IMR-90 (cell line): ENCODE measurements around the gene KLF1. TPM values are rescaled to one million over a fixed set of nuclear protein-coding genes. Genes with fewer than 3 reads are reported as not detected.

Experiments used
- ATAC-seq: fragments of 200-7000 bp; cut with Tn5 transposase; 2 replicates; pipeline ENCODE4 v1.9.1; 2020; ENCODE audit warnings: low read depth, mild to moderate bottlenecking, moderate library complexity
- BruUV-seq: library from RNA; stranded (reverse); fragments of 400-500 nt; replicated peaks from 2 replicates; lab custom pipeline; 2021; lab: Mats Ljungman, UMichigan
- CTCF ChIA-PET: fragments of 300-600 bp; formaldehyde crosslinking; extraction: SDS; loops from one replicate; lab custom pipeline; 2021; ENCODE audit warnings: antibody characterized with exemption; lab: Yijun Ruan, JAX
- POLR2A ChIA-PET: fragments of 300-600 bp; sonication (Branson Sonifier 250); formaldehyde crosslinking; loops from one replicate; lab custom pipeline; 2022; ENCODE audit warnings: antibody characterized with exemption; ENCODE audit not compliant: unreplicated experiment; lab: Charles Lee
- DNase-seq: peaks from one replicate; pipeline ENCODE4 v3.0.0; 2013
- H2AFZ ChIP-seq: replicated peaks from 2 replicates; pipeline ENCODE3; 2013; ENCODE audit warnings: low read length, mild to moderate bottlenecking; ENCODE audit not compliant: poor library complexity
- H2AK5ac ChIP-seq: 2 replicates; pipeline ENCODE4 v1.6.1; 2013; ENCODE audit warnings: low read depth, low read length, inconsistent platforms
- H2AK9ac ChIP-seq: replicated peaks from 2 replicates; pipeline ENCODE3; 2013; ENCODE audit warnings: mild to moderate bottlenecking, low read depth, low read length, moderate library complexity; ENCODE audit not compliant: poor library complexity
- H2BK120ac ChIP-seq: 2 replicates; pipeline ENCODE4 v1.6.1; 2013; ENCODE audit warnings: low read depth, low read length, inconsistent platforms
- H2BK15ac ChIP-seq: 3 replicates; pipeline ENCODE4 v1.6.1; 2013; ENCODE audit warnings: low read depth, low read length, inconsistent platforms
- H2BK20ac ChIP-seq: 2 replicates; pipeline ENCODE4 v1.6.1; 2013; ENCODE audit warnings: low read depth, mild to moderate bottlenecking, inconsistent platforms, low read length, moderate library complexity
- H2BK5ac ChIP-seq: 2 replicates; pipeline ENCODE4 v1.6.1; 2013; ENCODE audit warnings: mild to moderate bottlenecking, low read depth, low read length, inconsistent platforms; ENCODE audit not compliant: poor library complexity, severe bottlenecking
- H3K14ac ChIP-seq: replicated peaks from 2 replicates; pipeline ENCODE4 v1.6.1; 2013; ENCODE audit warnings: low read depth, low read length, inconsistent platforms
- H3K18ac ChIP-seq: 2 replicates; pipeline ENCODE4 v1.6.1; 2013; ENCODE audit warnings: low read depth, low read length, control low read depth
- H3K23ac ChIP-seq: 2 replicates; pipeline ENCODE4 v1.6.1; 2013; ENCODE audit warnings: low read depth, low read length, inconsistent platforms
- H3K27ac ChIP-seq: 2 replicates; pipeline ENCODE4 v1.5.1; 2013; ENCODE audit warnings: mild to moderate bottlenecking, control low read depth, low read length; ENCODE audit not compliant: insufficient read depth
- H3K27me3 ChIP-seq: 2 replicates; pipeline ENCODE4 v1.6.1; 2013; ENCODE audit warnings: low read length; ENCODE audit not compliant: control insufficient read depth, insufficient read depth
- H3K36me3 ChIP-seq: 2 replicates; pipeline ENCODE4 v1.6.1; 2013; ENCODE audit warnings: low read length, mixed read lengths; ENCODE audit not compliant: control insufficient read depth, insufficient read depth
- H3K4ac ChIP-seq: 2 replicates; pipeline ENCODE4 v1.6.1; 2013; ENCODE audit warnings: low read depth, low read length, inconsistent platforms
- H3K4me1 ChIP-seq: 2 replicates; pipeline ENCODE4 v1.6.1; 2013; ENCODE audit warnings: low read length, mixed read lengths; ENCODE audit not compliant: control insufficient read depth, insufficient read depth
- H3K4me2 ChIP-seq: 2 replicates; pipeline ENCODE4 v1.6.1; 2013; ENCODE audit warnings: low read depth, mild to moderate bottlenecking, control low read depth, low read length, moderate library complexity
- H3K4me3 ChIP-seq: 2 replicates; pipeline ENCODE4 v1.5.1; 2013; ENCODE audit warnings: low read depth, mild to moderate bottlenecking, control low read depth, low read length, moderate library complexity; ENCODE audit not compliant: insufficient read depth
- H3K56ac ChIP-seq: 2 replicates; pipeline ENCODE4 v1.6.1; 2013; ENCODE audit warnings: low read length, inconsistent platforms; ENCODE audit not compliant: insufficient read depth; ENCODE audit errors: extremely low read depth
- H3K79me1 ChIP-seq, 2 experiments: 2 replicates each; pipeline ENCODE4 v1.6.1; 2013; ENCODE audit warnings: low read length in 2 of 2, inconsistent platforms in 1 of 2, low read depth in 1 of 2
- H3K9ac ChIP-seq: 2 replicates; pipeline ENCODE4 v1.6.1; 2013; ENCODE audit warnings: low read depth, low read length, control low read depth
- H3K9me1 ChIP-seq: 2 replicates; pipeline ENCODE4 v1.6.1; 2013; ENCODE audit warnings: low read length, inconsistent platforms; ENCODE audit not compliant: insufficient read depth
- H3K9me3 ChIP-seq: 2 replicates; pipeline ENCODE4 v1.6.1; 2013; ENCODE audit warnings: low read length; ENCODE audit not compliant: control insufficient read depth, insufficient read depth
- H4K20me1 ChIP-seq: 2 replicates; pipeline ENCODE4 v1.6.1; 2013; ENCODE audit warnings: low read length, inconsistent platforms; ENCODE audit not compliant: insufficient read depth
- H4K5ac ChIP-seq: 2 replicates; pipeline ENCODE4 v1.6.1; 2013; ENCODE audit warnings: mild to moderate bottlenecking, low read depth, low read length, control low read depth
- H4K8ac ChIP-seq, 2 experiments: 2 replicates each; pipeline ENCODE4 v1.6.1; 2013; ENCODE audit warnings: low read depth in 2 of 2, low read length in 2 of 2, control low read depth in 1 of 2, inconsistent platforms in 1 of 2
- H4K91ac ChIP-seq: 2 replicates; pipeline ENCODE4 v1.6.1; 2013; ENCODE audit warnings: low read depth, low read length, inconsistent platforms; ENCODE audit not compliant: insufficient read depth
- BHLHE40 ChIP-seq: fragments of 150-350 bp; IDR thresholded peaks from 2 replicates; pipeline ENCODE4 v1.6.1; 2016; ENCODE audit warnings: mild to moderate bottlenecking, low read depth, low read length
- CHD1 ChIP-seq: IDR thresholded peaks from 2 replicates; pipeline ENCODE4 v1.6.1; 2012; ENCODE audit warnings: low read depth, low read length, improper control_type of control experiment
- MAZ ChIP-seq: IDR thresholded peaks from 2 replicates; pipeline ENCODE4 v1.6.1; 2012; ENCODE audit warnings: low read depth, mild to moderate bottlenecking, low read length, improper control_type of control experiment, moderate library complexity, borderline replicate concordance
- RAD21 ChIP-seq: IDR thresholded peaks from 2 replicates; pipeline ENCODE4 v1.6.1; 2012; ENCODE audit warnings: low read length, improper control_type of control experiment
- SMC3 ChIP-seq: fragments of 150-350 bp; IDR thresholded peaks from 2 replicates; pipeline ENCODE4 v1.6.1; 2016; ENCODE audit warnings: low read depth, mild to moderate bottlenecking, antibody characterized with exemption, low read length, moderate library complexity
- WGBS, 2 experiments: methylation state at CpG; one replicate each; pipeline versions ENCODE4 v1.1.5 to v1.1.7; 2013; ENCODE audit warnings: missing lambda C conversion rate in 2 of 2; ENCODE audit not compliant: insufficient read length in 1 of 2; ENCODE audit errors: extremely low coverage in 2 of 2; 5-methylcytosine and 5-hydroxymethylcytosine counted together
- dilution Hi-C: fragments of 300-500 bp; cut with HindIII; formaldehyde crosslinking; loops from one replicate; pipeline ENCODE4 v1.14.3; 2018; ENCODE audit warnings: low sequenced_read_pairs; ENCODE audit not compliant: unreplicated experiment
- in situ Hi-C: fragments of 300-500 bp; cut with MboI; formaldehyde crosslinking; loops from 3 replicates; pipeline ENCODE4 v1.14.3; 2019; ENCODE audit warnings: low sequenced_read_pairs, inconsistent platforms, mixed read lengths
- intact Hi-C: fragments of 100-400 bp; cut with micrococcal nuclease; formaldehyde crosslinking; loops from 2 replicates; pipeline ENCODE4 v1.10.0; 2022
- polyA plus RNA-seq, 3 experiments: library from polyadenylated mRNA; depleted of rRNA; stranded (reverse); fragments of >200 nt; gene quantifications; 2 replicates each; pipeline ENCODE4 v1.2.3, GENCODE V29; 2012; ENCODE audit warnings: low replicate concordance in 1 of 3
- total RNA-seq: library from RNA; depleted of rRNA; stranded (reverse); fragments of >200 nt; gene quantifications from 2 replicates; pipeline ENCODE4 v1.2.3, GENCODE V29; 2012
- TF ChIP-seq, protein P1 (sequence below): fragments of 150-350 bp; IDR thresholded peaks from 2 replicates; pipeline ENCODE4 v1.6.1; 2016; ENCODE audit warnings: low read depth, mild to moderate bottlenecking, low read length, moderate library complexity, borderline replicate concordance
- TF ChIP-seq, protein P2 (sequence below): conservative IDR thresholded peaks from 2 replicates; pipeline ENCODE4 v1.5.1; 2012; ENCODE audit warnings: mild to moderate bottlenecking, low read depth, low read length, improper control_type of control experiment

Gene KLF1
- total and polyA plus RNA-seq, 2 of the 4 experiments (the other 2 are of a cell fraction) = not detected

DNA sequence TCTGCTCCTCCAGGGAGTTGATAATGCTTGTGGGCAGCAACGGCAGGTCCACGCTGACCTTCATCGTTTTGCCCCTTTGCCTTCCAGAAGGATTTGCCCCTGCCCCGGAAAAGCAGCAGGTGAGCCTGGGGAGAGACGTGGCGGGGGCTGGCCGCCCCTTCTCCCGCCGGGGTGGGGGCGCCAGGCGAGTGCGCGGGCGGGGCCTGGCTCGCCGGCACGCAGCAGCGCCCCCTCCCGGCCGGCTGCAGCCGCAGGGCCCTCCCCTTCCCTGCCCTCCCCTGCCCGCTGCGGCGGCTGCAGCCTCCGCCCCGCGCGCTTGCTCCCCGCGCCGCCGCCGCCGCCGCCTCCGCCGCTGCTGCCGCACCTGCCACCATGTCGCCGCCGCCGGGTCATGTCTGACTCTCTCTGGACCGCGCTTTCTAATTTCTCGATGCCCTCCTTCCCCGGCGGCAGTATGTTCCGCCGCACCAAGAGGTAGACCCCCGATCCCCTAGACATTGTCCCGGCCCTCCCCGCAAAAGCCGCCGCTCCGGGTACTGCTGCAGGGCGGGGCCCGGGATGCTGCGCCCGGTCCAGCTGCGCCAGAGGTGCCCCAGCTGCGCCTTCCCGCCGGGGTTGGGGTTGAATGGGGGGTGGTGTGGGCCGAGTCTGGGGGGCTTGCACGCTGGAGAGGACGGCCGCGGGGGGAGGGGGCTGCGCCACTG, 48.7 kb downstream of the KLF1 start, which contains the start of gene MAST1:
Gene MAST1 (plus strand): TSS at position 334 of the 704 bp plus-strand sequence. CDS start 58 bp downstream, at position 392.
- peaks cover 8% of the 10 kb centered on the region; the same call in 1 of the 2 replicates for H3K9me1 ChIP-seq
- no peak within 1 kb of the TSS for H3K14ac ChIP-seq
- H3K18ac ChIP-seq = no peak within 1 kb of the TSS
- peak within 1 kb of the TSS; percentile 81 for H2AK9ac ChIP-seq
- H3K36me3 ChIP-seq = no peaks in the 10 kb centered on the region
- H2AFZ ChIP-seq = peak within 1 kb of the TSS; percentile 81
- H3K27ac ChIP-seq = no peak within 1 kb of the TSS
- no peak within 1 kb of the TSS for H4K5ac ChIP-seq
- no peak within 1 kb of the TSS for H4K8ac ChIP-seq
- POLR2A ChIA-PET = no interaction called here
- H4K20me1 ChIP-seq = peaks cover 11% of the 10 kb centered on the region
- H2BK5ac ChIP-seq = no peak within 1 kb of the TSS
- no peak within 1 kb of the TSS for H2BK120ac ChIP-seq
- H3K4me2 ChIP-seq = peak within 1 kb of the TSS; percentile 71
- no peak within 1 kb of the TSS for H4K91ac ChIP-seq
- peaks cover 4% of the 10 kb centered on the region; the same call in 1 of the 2 replicates for H3K4me1 ChIP-seq
- no peak for DNase-seq
- peaks cover 71% of the 10 kb centered on the region for H3K27me3 ChIP-seq
- TF ChIP-seq CHD1 (no peak), BHLHE40 (no peak), MAZ (peak; percentile 80), SMC3 (peak; percentile 20; the same call in 1 of the 2 replicates), RAD21 (peak; percentile 28; the same call in 1 of the 2 replicates)
- TF ChIP-seq, protein P1, sequence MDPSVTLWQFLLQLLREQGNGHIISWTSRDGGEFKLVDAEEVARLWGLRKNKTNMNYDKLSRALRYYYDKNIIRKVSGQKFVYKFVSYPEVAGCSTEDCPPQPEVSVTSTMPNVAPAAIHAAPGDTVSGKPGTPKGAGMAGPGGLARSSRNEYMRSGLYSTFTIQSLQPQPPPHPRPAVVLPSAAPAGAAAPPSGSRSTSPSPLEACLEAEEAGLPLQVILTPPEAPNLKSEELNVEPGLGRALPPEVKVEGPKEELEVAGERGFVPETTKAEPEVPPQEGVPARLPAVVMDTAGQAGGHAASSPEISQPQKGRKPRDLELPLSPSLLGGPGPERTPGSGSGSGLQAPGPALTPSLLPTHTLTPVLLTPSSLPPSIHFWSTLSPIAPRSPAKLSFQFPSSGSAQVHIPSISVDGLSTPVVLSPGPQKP = no peak
- TF ChIP-seq, protein P2, sequence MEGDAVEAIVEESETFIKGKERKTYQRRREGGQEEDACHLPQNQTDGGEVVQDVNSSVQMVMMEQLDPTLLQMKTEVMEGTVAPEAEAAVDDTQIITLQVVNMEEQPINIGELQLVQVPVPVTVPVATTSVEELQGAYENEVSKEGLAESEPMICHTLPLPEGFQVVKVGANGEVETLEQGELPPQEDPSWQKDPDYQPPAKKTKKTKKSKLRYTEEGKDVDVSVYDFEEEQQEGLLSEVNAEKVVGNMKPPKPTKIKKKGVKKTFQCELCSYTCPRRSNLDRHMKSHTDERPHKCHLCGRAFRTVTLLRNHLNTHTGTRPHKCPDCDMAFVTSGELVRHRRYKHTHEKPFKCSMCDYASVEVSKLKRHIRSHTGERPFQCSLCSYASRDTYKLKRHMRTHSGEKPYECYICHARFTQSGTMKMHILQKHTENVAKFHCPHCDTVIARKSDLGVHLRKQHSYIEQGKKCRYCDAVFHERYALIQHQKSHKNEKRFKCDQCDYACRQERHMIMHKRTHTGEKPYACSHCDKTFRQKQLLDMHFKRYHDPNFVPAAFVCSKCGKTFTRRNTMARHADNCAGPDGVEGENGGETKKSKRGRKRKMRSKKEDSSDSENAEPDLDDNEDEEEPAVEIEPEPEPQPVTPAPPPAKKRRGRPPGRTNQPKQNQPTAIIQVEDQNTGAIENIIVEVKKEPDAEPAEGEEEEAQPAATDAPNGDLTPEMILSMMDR = peak; percentile 59
- peak; percentile 67 for ATAC-seq
- intact Hi-C loops (no loop called here), dilution Hi-C loops (no loop called here), in situ Hi-C loops (loop anchor here (5.0 kb wide), 1 partner anchor 66 kb away; no protein-coding TSS in a partner anchor)
- H3K9me3 ChIP-seq = no peaks in the 10 kb centered on the region; the same call in 1 of the 2 replicates
- H2AK5ac ChIP-seq = no peak within 1 kb of the TSS
- H3K79me1 ChIP-seq = no peaks in the 10 kb centered on the region
- CTCF ChIA-PET = interaction anchor here (0.6 kb wide), 1 partner anchor 81 kb away, joined by 4 read pairs; no protein-coding TSS in a partner anchor
- no peak within 1 kb of the TSS for H3K56ac ChIP-seq
- H3K4ac ChIP-seq = no peak within 1 kb of the TSS
- no peak within 1 kb of the TSS for H2BK15ac ChIP-seq
- peak within 1 kb of the TSS; percentile 5; the same call in 1 of the 2 replicates for H3K23ac ChIP-seq
- BruUV-seq = no TSS peak
- H3K9ac ChIP-seq = no peak within 1 kb of the TSS
- WGBS, 2 experiments = 1% methylated on average over 18 of the region's 69 CpGs; no CpG with 5 or more reads in 1 of the 2 experiments
- H2BK20ac ChIP-seq = no peak within 1 kb of the TSS
- H3K4me3 ChIP-seq = peak within 1 kb of the TSS; percentile 34
